HG02759 (cell line): Measurements from ENCODE around the gene ICAM5.

Experiments
- ATAC-seq: cut with Tn5 transposase; IDR thresholded peaks from one replicate; pipeline ENCODE4 v1.9.1; 2021; ENCODE audit warnings: mild to moderate bottlenecking, moderate library complexity; ENCODE audit not compliant: unreplicated experiment

ICAM5 gene

GRCh38 chr19:10339977-10340376, 50.2 kb downstream of the ICAM5 start:
- ATAC-seq = no peak

GRCh38 chr19:10343495-10343894, 53.7 kb downstream of the ICAM5 start:
- no peak for ATAC-seq

- ATAC-seq = no peak
Observed at GRCh38 chr19:10344780-10345179, 55.0 kb downstream of the ICAM5 start.
